Uterus (tissue), 2 donors: ENCODE measurements around the gene PHTF2.

ENCODE experiments used
- POLR2A ChIP-seq, 2 donors: fragments of 450-650 bp; IDR thresholded peaks; one replicate each; pipeline ENCODE4 v1.6.1; 2016; ENCODE audit warnings: antibody characterized with exemption in 2 of 2, mild to moderate bottlenecking in 1 of 2, moderate library complexity in 1 of 2
- TF ChIP-seq, protein P1 (sequence below), 4 experiments: fragments of 200-600 bp in 2 of 4; fragments of 450-650 bp in 2 of 4; sonication (generic) in 2 of 4; IDR thresholded peaks; one replicate each; pipeline ENCODE4 v1.5.1; 2016 to 2019; ENCODE audit warnings: antibody characterized with exemption in 4 of 4, mild to moderate bottlenecking in 2 of 4, moderate library complexity in 1 of 4

DNA sequence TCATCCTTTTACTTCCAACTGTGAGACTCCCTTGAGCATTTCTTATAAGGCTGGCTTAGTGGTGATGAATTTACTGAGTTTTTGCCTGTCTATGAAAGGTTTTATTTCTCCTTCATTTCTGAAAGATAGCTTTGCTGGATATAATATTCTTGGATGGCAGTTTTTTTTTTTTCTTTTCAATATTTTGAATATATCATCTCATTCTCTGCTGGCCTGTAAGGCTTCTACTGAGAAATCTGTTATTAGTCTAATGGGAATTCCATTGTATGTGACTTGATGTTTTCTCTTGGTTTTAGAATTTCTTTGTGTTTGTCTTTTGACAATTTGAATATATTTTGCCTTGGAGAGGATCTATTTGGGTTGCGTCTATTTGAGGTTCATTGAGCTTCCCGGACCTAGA is 22.4 kb downstream of the PHTF2 start:
- TF ChIP-seq, protein P1, sequence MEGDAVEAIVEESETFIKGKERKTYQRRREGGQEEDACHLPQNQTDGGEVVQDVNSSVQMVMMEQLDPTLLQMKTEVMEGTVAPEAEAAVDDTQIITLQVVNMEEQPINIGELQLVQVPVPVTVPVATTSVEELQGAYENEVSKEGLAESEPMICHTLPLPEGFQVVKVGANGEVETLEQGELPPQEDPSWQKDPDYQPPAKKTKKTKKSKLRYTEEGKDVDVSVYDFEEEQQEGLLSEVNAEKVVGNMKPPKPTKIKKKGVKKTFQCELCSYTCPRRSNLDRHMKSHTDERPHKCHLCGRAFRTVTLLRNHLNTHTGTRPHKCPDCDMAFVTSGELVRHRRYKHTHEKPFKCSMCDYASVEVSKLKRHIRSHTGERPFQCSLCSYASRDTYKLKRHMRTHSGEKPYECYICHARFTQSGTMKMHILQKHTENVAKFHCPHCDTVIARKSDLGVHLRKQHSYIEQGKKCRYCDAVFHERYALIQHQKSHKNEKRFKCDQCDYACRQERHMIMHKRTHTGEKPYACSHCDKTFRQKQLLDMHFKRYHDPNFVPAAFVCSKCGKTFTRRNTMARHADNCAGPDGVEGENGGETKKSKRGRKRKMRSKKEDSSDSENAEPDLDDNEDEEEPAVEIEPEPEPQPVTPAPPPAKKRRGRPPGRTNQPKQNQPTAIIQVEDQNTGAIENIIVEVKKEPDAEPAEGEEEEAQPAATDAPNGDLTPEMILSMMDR (IDR thresholded peaks at IDR 0.05) = no peak
- no peak for TF ChIP-seq POLR2A (IDR thresholded peaks at IDR 0.05)
